AG20443 (cell line): Measurements from ENCODE around the gene PRDM9.
"Not testable (repeated sequence)": the region's sequence is repeated elsewhere in the genome, so short reads cannot be mapped to it uniquely, and the experiment has no call there.

Source experiments
- DNase-seq: peaks from one replicate; pipeline ENCODE4 v3.0.0; 2012; ENCODE audit warnings: low spot score, mixed read lengths

Gene PRDM9

GRCh38 chr5:23507278-23507685, at the start of gene PRDM9:
Gene PRDM9 (plus strand): TSS chr5:23507609. CDS start chr5:23509034, 1,425 bp downstream.
- no peak for DNase-seq

DNA sequence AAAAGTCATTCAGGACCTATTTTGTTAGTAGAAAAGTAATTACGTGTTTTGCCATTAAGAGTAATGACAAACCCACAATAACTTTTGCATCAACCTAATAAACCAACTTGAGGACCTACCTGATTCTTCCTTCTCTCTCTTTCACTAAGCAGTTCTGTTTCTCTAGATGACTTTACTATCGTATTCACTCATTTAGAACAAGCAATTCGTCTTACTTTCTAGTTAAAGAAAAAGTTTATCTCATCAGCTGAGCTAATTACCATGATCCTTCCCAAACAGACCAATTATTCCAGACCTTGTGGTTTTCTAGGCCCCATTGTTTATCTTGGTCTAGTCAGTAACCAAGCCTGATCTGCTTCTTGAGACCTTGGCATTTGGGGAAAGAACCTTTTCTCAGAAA, 49.6 kb upstream of the PRDM9 start:
- DNase-seq, result no peak

GRCh38 chr5:23459214-23459613, 48.2 kb upstream of the PRDM9 start:
- DNase-seq, result no peak

DNA sequence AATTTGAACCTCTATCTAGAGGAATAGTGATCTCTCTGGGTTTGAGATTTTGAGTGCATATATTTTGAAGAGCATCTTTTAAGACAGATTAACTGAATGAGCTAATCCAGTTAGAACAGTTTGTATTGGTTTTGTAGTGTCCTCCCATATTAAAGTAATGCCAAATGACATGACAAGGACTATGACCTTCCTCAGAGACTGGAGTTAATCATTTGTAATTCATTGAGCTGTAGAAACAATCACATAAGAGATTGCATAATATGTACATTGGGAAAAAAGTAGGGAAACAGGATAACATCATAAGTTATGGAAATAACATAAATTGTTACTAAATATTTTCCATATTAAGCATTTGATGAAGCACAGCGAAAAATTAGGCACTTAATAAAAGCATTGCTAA, 45.8 kb upstream of the PRDM9 start:
- DNase-seq, result no peak

DNA sequence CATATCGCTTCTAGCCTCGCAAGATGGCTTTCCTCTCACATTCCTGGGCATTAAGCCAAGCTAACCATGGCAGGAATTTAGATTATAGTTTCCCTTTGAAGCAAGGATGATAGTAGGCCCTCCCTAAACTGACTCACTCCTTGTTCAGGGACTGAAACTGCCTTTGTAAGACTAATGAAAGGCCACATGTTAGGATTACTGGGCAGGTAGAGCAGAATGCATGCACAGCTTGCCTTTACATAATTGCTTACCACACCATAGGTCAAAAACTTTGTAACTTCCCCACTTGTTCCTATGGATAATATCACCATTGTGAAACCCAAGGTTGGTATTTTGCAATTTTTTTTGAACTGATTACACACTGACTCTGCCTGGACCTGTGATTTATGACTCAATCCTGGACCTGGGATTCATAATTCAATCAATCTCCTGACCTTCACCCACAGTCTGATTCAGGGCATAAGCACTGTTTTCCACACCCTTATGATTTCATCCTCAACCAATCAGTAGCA, 41.0 kb upstream of the PRDM9 start:
- DNase-seq, result no peak

- DNase-seq, result no peak
These were observed 38.8 kb upstream of the PRDM9 start for GRCh38 chr5:23468658-23469057.

- no peak for DNase-seq
These were observed 33.5 kb upstream of the PRDM9 start for GRCh38 chr5:23473915-23474314.

GRCh38 chr5:23474315-23474714, 33.1 kb upstream of the PRDM9 start:
- DNase-seq, result no peak

GRCh38 chr5:23476580-23476979, 30.8 kb upstream of the PRDM9 start:
- no peak for DNase-seq

- no peak for DNase-seq
These were observed 24.8 kb upstream of the PRDM9 start for GRCh38 chr5:23482642-23483041.

- DNase-seq, result no peak
These were observed 24.3 kb upstream of the PRDM9 start for GRCh38 chr5:23483090-23483489.

DNA sequence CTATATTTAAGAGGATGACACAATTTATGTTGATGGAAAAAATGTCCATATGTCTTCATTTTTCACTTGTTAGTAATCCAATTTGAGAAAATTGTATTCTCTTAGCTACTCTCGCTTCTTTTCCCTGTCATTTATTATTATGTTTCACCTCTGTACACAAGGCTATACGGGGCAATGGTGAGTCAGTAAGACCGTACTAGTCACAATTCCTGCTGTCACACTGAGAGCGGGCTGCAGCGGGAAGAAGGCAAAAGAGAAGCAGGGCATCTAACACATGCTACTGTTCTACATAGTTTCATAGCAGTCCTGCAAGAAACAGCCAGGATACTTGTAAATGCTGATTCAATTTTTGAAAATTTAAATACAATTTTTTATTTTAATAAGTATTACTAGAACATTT, 23.3 kb upstream of the PRDM9 start:
- no peak for DNase-seq

DNA sequence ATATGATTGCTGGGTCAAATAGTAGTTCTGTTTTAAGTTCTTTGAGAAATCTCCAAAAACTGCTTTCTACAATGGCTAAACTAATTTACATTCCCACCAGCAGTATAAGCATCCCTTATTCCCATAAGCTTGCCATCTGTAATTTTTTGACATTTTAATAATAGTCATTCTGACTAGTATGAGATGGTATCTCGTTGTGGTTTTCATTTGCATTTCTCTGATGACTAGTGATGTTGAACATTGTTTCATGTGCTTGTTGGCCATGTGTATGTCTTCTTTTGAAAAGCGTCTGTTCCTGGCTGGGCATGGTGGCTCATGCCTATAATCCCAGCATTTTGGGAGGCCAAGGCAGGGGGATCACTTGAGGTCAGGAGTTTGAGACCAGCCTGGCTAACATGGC, 21.2 kb upstream of the PRDM9 start:
- DNase-seq, result not testable (repeated sequence)

- DNase-seq, result no peak
These were observed 16.4 kb upstream of the PRDM9 start for GRCh38 chr5:23490993-23491392.

GRCh38 chr5:23494558-23494957, 12.9 kb upstream of the PRDM9 start:
- DNase-seq, result no peak

GRCh38 chr5:23496576-23496975, 10.8 kb upstream of the PRDM9 start:
- DNase-seq, result no peak

DNA sequence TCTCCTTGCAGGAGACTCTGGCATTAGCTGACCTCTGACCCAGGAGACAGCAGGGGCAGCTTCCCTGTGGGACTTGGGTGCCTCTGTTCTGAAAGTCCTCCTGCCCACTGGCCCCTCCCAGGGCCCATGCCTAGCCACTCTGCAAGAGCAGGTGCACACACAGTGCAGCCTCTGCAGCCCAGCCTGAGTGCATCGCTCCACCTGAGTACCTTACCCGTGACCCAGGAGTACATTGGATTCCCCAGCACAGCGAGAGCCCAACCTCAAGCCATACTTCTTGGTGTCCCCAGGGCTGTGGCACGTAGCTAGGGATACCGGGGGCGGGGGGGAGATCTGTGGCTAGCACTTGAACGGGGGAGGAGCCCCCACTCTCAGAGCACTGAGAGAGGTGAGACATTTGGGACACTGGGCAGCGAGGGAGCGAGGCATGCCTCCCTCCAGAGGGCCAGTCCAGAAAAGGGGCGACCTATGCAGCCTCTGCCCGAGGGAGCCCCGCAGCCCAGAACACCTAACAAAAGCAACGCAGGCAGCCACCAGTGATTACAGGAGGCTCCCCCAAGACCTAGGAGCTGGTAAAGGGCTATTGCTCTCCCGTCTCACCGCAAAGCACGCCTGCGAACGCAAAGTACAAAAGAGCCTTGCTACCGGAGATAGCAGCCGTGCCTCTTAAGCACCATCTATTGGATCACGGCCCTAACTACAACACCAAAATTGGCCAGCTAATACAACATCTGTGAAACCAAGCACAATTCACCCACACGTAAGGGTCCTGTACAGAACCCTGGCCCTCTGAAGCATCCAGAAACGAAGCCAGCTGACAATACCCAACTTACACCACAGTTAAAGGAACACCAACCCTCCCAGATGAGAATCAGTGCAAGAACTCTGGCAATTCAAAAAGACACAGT, 826 bp upstream of the PRDM9 start:
- no peak for DNase-seq

DNA sequence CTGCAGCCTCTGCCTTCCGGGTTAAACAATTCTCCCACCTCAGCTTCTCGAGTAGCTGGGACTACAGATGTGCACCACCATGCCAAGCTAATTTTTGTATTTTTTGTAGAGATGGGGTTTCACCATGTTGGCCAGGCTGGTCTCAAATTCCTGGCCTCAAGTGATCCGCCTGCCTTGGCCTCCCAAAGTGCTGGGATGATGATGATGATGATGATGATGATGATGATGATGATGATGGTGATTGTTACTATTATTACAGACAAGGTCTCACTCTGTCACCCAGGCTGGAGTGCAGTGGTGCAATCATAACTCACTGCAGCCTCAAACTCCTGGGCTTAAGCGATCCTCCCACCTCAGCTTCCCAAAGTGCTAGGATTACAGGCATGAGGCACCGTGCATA, 3.0 kb downstream of the PRDM9 start:
- DNase-seq, result not testable (repeated sequence)

DNA sequence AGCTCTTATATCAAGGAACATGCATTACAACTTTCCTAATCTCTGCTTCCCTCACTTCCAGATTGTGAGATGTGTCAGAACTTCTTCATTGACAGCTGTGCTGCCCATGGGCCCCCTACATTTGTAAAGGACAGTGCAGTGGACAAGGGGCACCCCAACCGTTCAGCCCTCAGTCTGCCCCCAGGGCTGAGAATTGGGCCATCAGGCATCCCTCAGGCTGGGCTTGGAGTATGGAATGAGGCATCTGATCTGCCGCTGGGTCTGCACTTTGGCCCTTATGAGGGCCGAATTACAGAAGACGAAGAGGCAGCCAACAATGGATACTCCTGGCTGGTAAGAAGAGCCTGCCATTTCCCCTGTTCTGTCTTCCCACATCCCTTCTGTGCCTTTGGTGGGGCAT, 15.1 kb downstream of the PRDM9 start:
- no peak for DNase-seq

DNA sequence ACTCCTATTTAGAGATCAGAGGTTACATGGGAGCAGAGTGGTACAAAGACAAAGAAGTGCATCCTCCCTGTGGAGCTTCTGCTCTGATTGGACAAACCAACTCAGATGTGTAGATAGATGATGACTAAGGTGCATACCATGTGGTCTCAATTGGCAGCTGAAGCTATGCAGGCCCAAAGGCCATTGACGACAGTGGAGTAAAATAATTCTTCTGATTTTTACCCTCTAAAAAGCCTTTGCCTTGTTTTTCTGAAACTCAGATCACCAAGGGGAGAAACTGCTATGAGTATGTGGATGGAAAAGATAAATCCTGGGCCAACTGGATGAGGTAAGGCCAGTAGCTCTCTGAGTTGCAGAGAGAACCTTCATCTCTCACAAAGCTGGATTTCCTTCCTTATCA, 15.6 kb downstream of the PRDM9 start:
- DNase-seq, result no peak

GRCh38 chr5:23523998-23524397, 16.6 kb downstream of the PRDM9 start:
- no peak for DNase-seq

DNA sequence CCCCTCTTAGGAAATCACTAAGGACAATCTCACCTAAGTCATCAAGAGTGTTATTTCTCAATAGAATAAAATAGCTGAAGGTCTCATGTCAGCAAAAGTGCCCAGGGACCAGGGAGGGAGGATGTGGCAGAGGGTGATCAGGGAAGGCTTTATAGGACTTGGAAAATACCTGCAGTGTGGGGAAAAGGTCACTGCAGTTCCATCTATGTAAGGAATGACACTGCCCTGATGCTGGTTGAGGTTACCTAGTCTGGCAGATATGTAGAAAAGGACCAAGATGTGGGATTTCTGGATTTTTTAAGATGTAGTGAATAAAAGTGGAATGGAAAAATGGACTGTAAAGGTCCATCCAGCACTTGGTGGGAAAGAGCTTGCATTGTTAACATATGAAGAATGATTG, 18.3 kb downstream of the PRDM9 start:
- DNase-seq, result no peak

DNA sequence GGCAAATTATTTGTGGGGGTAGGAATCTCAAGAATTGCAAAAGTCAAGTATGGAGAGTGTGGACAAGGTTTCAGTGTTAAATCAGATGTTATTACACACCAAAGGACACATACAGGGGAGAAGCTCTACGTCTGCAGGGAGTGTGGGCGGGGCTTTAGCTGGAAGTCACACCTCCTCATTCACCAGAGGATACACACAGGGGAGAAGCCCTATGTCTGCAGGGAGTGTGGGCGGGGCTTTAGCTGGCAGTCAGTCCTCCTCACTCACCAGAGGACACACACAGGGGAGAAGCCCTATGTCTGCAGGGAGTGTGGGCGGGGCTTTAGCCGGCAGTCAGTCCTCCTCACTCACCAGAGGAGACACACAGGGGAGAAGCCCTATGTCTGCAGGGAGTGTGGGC, 19.2 kb downstream of the PRDM9 start:
- DNase-seq, result not testable (repeated sequence)
